NB4 (cell line): Measurements from ENCODE around the gene NHEJ1.

ENCODE experiments used
- DNase-seq: peaks from one replicate; pipeline ENCODE4 v3.0.0; 2010; ENCODE audit warnings: low read depth
- H3K4me3 ChIP-seq: one replicate; pipeline ENCODE4 v1.5.1; 2011; ENCODE audit warnings: mild to moderate bottlenecking, low read depth, low read length, moderate library complexity
- CTCF ChIP-seq: IDR thresholded peaks from one replicate; pipeline ENCODE4 v1.5.1; 2012; ENCODE audit warnings: low read depth, low read length
- MYC ChIP-seq: IDR thresholded peaks from 2 replicates; pipeline ENCODE4 v1.6.1; 2011; ENCODE audit warnings: low read depth, low read length
- POLR2A ChIP-seq: IDR thresholded peaks from 2 replicates; pipeline ENCODE4 v1.6.1; 2011; ENCODE audit warnings: mild to moderate bottlenecking; ENCODE audit not compliant: insufficient read length; ENCODE audit errors: extremely low read depth
- TF ChIP-seq, protein P1 (sequence below): IDR thresholded peaks from 2 replicates; pipeline ENCODE4 v1.6.1; 2011; ENCODE audit warnings: low read depth, low read length

NHEJ1 gene

DNA sequence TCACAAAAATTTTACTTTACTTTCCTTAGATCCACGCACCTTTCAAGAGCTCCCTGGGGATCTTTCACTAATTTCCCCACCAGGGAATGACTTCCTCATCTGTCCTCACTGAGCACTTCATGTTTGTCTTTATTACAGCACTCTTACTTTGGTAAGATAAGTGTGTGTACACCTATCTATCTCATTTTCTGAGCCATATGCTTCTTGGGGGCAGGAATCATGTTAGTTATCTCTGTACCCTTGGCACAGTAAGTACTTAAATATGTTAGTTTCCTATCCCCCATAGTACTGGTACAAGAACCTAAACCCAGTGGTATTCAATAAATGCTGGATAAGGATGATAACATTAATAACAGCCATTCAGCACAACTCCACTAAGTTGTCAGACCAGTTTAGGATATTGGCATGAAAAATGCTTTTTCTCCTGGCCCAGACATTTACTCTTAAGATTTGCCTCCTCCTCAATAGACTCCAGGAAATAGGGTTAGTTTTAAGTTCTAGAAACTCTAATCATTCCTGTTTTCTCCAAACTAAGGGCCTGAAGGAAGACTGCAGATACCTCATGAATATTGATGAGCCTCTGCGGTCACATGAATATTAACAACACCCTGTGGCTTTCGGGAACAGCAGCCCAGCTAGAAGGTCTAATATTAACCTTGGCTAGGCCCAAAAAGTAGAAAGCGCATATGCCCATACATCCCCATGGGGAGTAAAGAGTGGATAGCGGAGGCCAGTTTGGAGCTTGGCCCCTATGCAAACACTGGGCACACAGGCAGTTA, 38.2 kb downstream of the NHEJ1 start:
- TF ChIP-seq CTCF (no peak), POLR2A (no peak), MYC (no peak)
- TF ChIP-seq, protein P1, sequence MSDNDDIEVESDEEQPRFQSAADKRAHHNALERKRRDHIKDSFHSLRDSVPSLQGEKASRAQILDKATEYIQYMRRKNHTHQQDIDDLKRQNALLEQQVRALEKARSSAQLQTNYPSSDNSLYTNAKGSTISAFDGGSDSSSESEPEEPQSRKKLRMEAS, result no peak
- no peak overlapping the region for H3K4me3 ChIP-seq
- DNase-seq, result no peak

GRCh38 chr2:219120082-219120481, 40.5 kb downstream of the NHEJ1 start:
- TF ChIP-seq MYC (no peak), POLR2A (no peak), CTCF (no peak)
- TF ChIP-seq, protein P1, result no peak
- no peak for DNase-seq
- H3K4me3 ChIP-seq, result no peak overlapping the region

GRCh38 chr2:219119422-219120043, 41.1 kb downstream of the NHEJ1 start:
- no peak overlapping the region for H3K4me3 ChIP-seq
- peak; percentile 79 for DNase-seq
- no peak for TF ChIP-seq MYC
- TF ChIP-seq CTCF, result peak; percentile 71

DNA sequence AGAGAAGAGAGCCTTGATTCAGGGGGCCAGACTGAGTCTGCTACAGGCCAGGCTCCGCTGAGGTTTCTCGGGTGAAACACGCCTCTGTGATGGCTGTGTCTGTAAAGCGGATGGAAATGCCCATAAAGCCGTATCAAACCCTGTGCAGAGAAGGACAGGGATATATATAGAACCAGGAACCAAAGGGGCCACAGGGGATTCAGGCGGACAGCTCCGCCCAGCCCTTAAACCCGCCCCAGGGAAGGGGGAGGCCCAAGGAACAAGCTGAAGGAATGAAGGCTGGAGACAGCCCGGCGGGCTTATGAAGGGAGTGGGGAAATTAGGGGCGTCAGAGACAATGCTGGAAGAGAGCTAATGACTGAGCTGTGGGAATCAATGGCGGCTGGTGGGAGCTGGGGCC, 42.1 kb downstream of the NHEJ1 start:
- no peak overlapping the region for H3K4me3 ChIP-seq
- TF ChIP-seq POLR2A, result no peak
- no peak for TF ChIP-seq CTCF
- TF ChIP-seq MYC, result no peak
- TF ChIP-seq, protein P1, result no peak
- DNase-seq, result peak; percentile 79

GRCh38 chr2:219116776-219117646, 43.6 kb downstream of the NHEJ1 start:
- DNase-seq, result no peak
- H3K4me3 ChIP-seq, result no peak overlapping the region
- TF ChIP-seq, protein P1, result no peak
- TF ChIP-seq MYC (no peak), POLR2A (no peak), CTCF (no peak)
